Astrocyte of the cerebellum (primary cell): Measurements from ENCODE around the gene ARHGEF6.

ENCODE experiments used
- DNase-seq: peaks from one replicate; pipeline ENCODE4 v3.0.0-alpha.2; 2011; ENCODE audit warnings: low read depth
- H3K4me3 ChIP-seq: 2 replicates; pipeline ENCODE4 v1.5.1; 2011; ENCODE audit warnings: mild to moderate bottlenecking, low read depth, low read length, moderate library complexity
- CTCF ChIP-seq: IDR thresholded peaks from 2 replicates; pipeline ENCODE4 v1.5.1; 2012; ENCODE audit warnings: low read length, low read depth, moderate library complexity, mild to moderate bottlenecking; ENCODE audit errors: missing control alignments
- in situ Hi-C: cut with HindIII; loops from 2 replicates; pipeline ENCODE4 v1.10.0; 2017; ENCODE audit warnings: low sequenced_read_pairs

ARHGEF6 gene

GRCh38 chrX:136784231-136784630, 3.5 kb upstream of the ARHGEF6 start:
- in situ Hi-C loops: no loop called here
- no peak for DNase-seq
- no peak for TF ChIP-seq CTCF
- H3K4me3 ChIP-seq: no peak overlapping the region

- no peak for DNase-seq
- in situ Hi-C loops: no loop called here
- no peak for TF ChIP-seq CTCF
- H3K4me3 ChIP-seq: no peak overlapping the region
Observed at GRCh38 chrX:136783159-136783558, 2.4 kb upstream of the ARHGEF6 start.

GRCh38 chrX:136781180-136781797, 557 bp upstream of the ARHGEF6 start:
- H3K4me3 ChIP-seq: no peak overlapping the region
- in situ Hi-C loops: no loop called here
- no peak for TF ChIP-seq CTCF
- DNase-seq: no peak

GRCh38 chrX:136780241-136780640, 491 bp downstream of the ARHGEF6 start:
- no peak for DNase-seq
- no peak for TF ChIP-seq CTCF
- in situ Hi-C loops: no loop called here
- no peak overlapping the region for H3K4me3 ChIP-seq

- TF ChIP-seq CTCF: no peak
- no peak for DNase-seq
- no peak overlapping the region for H3K4me3 ChIP-seq
- in situ Hi-C loops: no loop called here
Observed at GRCh38 chrX:136779346-136779781, 1.4 kb downstream of the ARHGEF6 start.

GRCh38 chrX:136778916-136779315, 1.8 kb downstream of the ARHGEF6 start:
- H3K4me3 ChIP-seq: no peak overlapping the region
- DNase-seq: no peak
- no peak for TF ChIP-seq CTCF
- in situ Hi-C loops: no loop called here
